ENCODE results near the gene KANK3.
A peak's percentile ranks its signal among the peaks of the same experiment; 100 is the strongest.
"Not testable (repeated sequence)": the region's sequence is repeated elsewhere in the genome, so short reads cannot be mapped to it uniquely, and the experiment has no call there.

KANK3 gene

DNA sequence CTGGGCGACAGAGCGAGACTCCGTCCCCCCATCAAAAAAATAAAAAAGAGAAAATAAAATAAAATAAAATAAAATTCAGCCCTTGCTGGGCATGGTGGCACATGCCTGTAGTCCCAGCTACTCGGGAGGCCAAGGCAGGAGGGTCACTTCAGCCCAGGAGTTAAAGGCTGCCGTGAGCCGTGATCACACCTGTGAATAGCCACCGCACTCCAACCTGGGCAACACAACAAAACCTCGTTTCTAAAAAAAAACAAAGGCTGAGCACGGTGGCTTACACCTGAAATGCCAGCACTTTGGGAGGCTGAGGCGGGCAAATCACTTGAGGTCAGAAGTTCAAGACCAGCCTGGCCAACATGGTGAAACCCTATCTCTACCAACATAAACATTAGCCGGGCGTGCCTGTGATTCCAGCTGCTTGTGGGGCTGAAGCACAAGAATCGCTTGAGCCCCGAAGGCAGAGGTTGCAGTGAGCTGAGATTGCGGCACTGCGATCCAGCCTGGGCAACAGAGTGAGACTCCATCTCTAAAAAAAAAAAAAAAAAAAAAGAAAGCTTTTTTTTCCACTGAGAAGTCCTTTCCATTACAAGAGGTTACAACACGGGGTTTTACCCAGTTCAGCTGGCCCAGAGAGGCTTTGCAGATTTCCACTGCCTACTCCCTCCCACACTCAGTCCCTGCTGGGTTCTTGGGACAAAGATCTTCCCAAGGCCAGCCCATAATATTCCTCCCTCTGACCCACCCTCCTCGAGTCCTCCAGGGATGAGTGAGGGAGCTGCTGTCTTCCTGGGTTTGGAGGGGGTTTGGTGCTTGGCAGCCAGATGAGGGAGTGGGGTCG is 27.3 kb upstream of the KANK3 start:
- DNase-seq: no peak

DNA sequence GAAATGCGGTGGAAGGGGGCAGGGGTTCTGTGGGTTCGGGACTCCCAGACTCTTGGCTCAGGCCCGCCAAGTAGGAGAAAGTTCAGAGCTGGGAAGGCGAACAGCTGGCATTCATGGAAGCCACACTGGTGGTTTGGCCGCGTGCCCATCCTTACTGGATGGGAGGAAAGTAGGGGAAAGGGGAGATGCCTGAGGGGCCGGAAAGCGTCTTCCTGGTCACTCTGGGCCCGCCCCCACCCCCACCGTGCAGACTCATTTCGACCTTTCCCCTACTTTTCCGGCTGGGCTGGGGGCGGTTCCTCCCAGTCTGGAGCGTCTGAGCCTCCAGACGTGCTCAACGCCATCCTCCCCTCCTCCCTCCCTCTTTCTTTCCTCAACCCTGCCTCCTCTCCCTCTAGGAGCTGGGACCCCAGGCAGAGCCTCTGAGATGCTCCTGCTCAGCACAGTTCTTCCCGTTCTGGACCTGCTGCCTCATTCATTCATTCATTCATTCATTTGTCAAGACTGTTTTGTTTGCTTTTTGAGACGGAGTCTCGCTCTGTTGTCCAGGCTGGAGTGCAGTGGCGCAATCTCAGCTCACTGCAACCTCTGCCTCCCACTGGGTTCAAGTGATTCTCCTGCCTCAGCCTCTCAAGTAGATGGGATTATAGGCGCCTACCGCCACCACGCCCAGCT is 24.4 kb upstream of the KANK3 start:
- DNase-seq: no peak

DNA sequence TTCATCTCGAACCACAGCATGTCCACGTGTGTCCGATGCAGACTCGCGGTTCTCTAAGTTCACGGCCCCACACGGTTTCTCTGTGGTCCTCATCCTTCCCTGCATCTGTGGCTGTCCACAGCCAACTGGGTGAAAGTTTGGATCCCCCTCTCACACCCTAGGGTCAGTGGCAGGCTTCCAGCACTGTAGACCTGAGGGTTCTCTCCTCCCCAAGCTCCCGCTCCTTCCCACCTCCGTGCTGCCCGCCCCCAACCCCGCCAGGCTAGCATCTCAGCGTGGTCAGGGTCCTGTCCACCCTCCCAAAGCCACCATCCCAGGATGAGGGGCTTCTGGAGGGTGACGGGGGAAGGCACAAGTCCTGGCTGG is 23.9 kb upstream of the KANK3 start:
- no peak for DNase-seq

DNA sequence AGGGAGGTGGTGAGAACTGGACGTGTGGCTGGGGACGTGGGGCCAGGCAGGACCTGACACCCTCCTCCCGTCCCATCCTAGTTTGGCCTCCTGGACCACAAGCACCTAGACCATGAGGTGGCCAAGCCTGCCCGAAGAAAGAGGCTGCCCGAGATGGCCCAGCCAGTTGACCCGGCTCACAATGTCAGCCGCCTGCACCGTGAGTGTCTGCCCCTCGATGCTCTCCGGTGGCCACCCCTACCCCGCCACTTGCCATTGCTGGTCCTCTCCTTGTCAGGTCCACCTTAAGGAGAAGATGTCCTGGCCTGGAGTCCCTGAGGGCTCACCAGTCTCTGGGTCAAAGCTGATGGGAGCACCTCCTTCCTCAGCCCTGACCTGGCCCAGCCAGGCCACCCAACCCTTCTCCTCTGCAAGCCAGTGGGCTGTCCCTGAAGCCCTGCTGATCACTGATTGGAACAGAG is 23.1 kb upstream of the KANK3 start:
- no peak for DNase-seq

DNA sequence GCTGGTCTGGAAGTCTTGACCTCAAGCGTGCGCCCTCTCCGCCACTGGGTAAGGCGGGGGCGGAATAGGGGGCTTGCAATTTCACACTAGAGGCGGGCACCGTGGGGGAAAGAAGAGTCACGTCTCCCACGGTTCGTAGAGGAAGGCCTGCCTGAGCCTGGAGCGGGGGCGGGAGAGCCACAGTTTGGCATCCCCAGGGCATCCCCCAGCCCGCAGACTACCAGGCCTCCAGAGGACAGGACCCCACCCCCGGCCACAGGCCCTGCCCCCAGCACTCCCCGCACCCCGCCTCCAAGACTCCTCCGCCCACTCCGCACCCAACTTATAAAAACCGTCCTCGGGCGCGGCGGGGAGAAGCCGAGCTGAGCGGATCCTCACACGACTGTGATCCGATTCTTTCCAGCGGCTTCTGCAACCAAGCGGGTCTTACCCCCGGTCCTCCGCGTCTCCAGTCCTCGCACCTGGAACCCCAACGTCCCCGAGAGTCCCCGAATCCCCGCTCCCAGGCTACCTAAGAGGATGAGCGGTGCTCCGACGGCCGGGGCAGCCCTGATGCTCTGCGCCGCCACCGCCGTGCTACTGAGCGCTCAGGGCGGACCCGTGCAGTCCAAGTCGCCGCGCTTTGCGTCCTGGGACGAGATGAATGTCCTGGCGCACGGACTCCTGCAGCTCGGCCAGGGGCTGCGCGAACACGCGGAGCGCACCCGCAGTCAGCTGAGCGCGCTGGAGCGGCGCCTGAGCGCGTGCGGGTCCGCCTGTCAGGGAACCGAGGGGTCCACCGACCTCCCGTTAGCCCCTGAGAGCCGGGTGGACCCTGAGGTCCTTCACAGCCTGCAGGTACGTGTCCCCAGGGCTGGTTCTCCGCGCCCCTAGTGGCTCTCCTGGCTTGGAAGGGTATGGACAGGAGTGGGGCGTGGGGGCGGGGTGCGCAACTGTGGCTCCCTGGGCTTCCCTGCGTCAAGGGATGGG is 21.0 kb upstream of the KANK3 start, which contains the start of gene ANGPTL4:
ANGPTL4 (plus strand) TSS at position 353 of the 969 bp plus-strand sequence; CDS start at position 520, 167 bp downstream.
- DNase-seq: peak; percentile 62

DNA sequence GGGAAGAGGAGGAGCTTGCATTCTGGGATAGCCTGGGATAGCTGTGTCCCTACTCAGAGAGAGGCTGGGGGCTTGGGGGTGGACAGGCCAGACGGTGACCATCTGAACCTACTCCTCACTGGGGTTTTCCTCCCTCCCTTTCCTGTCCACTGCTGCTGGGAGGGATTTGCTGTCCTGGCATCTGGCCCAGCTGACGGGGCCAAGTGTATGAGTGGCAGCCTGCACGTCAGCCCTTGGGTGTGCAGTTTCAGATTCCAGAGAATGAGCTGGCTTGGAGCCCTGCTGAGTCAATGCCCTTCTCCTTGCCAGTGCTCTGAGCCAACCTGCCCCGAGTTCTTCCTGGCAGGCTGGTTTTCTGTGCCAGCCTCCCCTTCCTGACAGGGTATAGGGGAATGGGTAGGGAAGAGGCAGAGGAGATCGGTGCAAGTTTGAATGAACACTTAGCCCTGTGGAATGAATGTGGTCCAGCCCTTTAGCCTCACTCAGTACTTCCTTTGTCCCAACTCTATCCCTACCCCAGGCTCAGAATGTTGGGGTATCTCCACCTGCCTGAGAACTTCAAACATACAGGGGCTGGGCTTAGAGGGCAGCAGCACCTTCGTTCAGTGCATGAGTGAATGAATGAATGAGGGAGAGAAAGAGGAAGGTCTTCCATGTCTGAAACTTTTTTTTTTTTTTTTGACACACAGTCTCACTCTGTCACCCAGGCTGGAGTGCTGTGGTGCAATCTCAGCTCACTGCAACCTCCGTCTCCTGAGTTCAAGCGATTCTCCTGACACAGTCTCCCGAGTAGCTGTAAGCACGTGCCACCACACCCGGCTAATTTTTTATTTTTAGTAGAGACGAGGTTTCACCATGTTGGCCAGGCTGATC is 19.1 kb upstream of the KANK3 start:
- no peak for DNase-seq

DNA sequence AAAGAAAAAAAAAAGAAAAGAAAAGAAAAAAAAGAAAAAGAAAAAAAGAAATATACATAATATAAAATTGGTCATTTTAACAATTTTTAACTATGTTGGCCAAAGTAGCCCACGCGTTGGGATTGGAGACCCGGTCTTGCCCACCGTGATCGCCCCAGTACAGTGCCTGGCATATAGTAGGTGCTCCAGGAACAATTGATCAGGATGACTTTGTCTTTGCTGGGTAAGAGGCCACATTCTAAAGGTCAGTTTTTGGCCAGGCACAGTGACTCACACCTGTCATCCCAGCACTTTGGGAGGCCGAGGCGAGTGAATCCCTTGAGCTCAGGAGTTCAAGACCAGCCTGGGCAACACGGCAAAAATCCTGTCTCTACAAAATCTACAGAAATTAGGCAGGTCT is 17.1 kb upstream of the KANK3 start:
- DNase-seq: no peak

DNA sequence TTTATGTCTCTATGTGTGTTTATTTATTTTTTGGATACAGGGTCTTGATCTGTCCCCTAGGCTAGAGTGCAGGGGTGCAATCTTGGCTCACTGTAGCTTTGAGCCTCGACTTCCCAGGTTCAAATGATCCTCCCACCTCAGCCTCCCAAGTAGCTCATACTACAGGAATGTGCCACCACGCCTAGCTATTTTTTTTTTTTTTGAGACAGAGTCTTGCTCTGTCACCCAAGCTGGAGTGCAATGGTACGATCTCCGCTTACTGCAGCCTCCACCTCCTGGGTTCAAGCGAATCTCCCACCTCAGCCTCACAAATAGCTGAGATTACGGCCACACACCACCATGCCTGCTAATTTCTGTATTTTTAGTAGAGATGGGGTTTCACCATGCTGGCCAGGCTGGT is 15.9 kb upstream of the KANK3 start:
- DNase-seq: no peak

DNA sequence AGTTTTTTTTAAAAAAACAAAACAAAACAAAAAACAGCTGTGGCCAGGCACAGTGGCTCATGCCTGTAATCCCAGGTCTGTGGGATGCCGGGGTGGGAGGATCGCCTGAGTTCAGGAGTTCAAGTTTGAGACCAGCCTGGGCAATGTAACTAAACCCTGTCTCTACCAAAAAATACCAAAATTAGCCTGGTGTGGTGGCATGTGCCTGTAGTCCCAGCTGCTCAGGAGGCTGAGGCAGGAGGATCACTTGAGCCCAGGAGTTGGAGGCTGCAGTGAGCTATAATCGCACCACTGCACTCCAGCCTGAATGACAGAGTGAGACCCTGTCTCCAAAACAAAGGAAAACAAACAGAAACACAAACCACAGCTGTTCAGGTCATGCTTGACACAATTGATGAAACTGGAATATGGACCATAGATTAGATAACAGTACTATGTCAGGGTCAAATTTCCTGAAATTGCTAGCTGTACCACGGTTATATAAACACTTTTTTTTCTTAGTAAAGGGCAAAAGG is 14.0 kb upstream of the KANK3 start:
- no peak for DNase-seq

DNA sequence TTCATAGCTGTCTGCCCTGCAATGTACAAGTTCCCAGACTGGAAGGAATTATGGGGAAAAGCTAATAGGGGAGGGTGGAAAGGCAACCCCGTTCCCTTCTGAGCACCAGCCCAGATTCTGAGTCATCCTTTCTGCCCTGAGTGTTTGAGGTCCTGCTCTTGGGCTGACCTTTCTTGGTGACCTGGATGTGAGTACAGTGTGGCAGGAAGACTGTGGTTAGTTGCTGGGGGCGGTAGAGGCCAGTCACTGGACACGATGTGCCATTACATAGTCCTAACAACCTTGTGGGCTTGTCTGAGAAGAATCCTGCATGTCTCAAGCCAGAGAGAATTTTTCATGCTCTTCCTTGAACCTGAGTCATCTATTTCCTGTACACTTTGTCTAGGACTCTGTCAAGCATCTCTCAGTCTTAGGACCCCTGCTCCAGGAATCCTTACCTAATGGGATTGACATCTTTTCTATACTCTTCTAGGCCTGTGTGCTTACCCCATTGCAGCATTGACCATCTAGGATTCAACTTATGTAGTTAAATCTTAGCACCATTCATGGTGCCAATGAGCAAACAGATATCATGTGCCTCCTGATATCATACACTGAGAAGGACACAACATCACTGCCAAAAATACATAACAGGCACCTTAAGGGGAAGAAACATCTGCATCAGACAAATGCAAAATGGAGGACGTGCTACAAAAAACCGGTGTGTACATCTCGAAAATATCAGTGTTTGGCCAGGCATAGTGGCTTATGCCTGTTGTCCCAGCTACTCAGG is 12.8 kb upstream of the KANK3 start:
- no peak for DNase-seq

DNA sequence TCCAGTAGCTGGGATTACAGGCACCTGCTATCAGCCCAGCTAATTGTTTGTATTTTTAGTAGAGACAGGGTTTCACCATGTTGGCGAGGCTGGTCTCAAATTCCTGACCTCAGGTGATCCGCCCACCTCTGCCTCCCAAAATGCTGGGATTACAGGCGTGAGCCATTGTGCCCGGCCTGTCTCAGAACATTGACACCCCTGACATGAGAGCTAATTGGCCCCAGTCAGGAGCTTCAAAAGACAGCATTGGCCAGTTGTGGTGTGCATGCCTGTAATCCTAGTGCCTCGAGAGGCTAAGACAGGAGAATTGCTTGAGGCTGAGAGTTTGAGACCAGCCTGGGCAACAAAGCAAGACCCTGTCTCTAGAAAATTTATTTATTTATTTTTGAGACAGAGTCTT is 9.8 kb upstream of the KANK3 start:
- not testable (repeated sequence) for DNase-seq

DNA sequence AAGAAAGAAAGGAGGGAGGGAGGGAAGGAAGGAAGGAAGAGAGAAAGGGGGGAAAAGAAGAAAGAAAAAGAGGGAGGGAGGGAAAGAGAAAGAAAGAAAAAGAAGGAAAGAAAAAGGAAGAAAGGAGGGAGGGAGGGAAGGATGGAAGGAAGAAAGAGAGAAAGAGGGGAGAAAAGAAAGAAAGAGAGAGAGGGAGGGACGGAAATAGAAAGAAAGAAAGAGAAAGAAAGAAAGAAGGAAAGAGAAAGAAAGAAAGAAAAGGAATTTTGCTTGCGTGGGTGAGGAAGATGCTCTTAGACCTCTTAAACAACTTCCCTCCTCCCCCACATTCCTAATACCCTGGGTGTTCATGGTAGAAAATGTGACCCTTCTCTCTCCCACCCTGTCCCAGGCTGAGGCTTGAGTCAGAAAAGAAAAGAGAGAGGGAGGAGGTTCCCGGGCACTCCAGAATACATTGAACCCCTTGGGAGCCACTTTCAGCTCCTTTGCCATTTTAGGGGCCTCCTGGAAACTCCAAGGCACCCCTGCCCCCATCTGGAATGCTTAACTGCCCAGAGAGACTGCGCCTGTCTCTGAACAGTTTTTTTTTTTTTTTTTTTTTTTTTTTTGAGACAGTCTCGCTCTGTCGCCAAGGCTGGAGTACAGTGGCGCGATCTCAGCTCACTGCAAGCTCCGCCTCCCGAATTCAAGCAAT is 9.2 kb upstream of the KANK3 start:
- DNase-seq: no peak

DNA sequence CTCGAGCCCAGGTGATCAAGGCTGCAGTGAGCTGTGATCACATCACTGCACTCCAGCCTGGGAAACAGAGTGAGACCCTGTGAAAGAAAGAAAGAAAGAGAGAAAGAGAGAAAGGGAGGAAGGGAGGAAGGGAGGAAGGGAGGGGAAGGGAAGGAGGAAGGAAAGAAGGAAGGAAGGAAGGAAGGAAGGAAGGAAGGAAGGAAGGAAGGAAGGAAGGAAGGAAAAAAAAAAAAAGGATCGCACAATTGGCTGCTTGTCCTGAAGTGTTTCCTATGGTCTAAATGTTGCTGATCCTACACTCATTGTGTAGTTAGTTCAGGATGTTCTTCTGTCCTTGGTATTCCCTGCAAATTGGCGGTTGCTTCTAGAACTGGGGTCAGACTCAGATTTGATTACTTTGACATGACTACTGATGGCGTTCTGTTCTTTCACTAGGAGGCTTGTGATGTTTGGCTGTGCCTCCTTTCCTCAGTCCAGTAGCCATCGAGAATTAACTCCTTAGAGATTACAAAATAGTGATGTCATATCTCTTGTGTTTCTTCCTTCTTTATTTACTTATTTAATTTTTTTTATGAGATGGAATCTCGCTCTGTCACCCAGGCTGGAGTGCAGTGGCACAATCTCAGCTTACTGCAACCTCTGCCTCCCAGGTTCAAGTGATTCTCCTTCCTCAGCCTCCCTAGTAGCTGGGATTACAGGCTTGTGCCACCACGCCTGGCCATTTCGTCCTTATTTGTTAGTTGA is 6.7 kb upstream of the KANK3 start:
- DNase-seq: not testable (repeated sequence)

DNA sequence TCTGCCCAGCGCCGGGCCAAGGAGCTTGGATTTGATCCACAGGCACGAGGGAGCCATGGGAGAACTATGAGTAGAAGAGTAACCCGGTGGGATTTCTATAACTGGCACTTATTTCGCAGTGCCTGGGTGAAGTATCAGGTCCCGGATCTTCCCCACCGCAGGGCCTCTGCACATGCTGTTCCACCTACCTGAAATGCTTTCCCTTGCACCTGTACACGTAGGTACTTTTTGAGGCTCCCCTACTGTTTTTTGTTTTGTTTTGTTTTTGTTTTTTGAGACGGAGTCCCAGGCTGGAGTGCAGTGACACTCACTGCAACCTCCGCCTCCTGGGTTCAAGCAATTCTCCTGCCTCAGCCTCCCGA is 402 bp upstream of the KANK3 start:
- DNase-seq: no peak

DNA sequence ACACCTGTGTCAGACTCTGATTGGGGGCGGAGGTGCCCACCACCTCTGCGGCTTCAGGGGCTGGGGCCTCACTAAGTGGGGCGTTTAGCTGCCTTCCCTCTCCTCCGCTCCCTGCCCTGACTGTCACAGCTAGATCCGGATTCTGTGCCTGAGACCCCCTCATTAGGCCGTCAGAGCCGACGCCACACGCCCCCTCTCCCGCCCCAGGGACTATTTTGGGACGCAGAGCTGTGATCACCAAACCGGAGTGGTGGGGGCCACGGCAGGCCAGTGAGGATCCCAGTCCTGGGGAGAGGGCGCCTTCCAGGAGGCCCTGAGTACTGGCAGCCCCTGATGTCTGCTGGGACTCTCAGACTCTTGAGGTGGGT is 762 bp downstream of the KANK3 start:
- no peak for DNase-seq

DNA sequence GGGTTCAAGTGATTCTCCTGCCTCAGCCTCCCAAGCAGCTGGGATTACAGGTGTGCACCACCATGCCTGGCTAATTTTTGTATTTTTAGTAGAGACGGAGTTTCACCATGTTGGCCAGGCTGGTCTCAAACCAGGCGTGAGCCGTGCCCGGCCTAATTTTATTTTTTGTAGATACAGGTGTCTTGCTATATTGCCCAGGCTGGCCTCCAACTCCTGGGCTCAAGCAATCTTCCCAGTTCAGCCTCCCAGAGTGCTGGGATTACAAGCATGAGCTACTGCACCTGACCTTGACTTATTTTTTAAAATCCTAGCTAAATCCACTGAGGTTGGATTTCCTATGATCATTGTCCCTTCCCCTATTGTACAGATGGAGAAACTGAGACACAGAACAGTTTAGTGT is 1.6 kb downstream of the KANK3 start:
- DNase-seq: not testable (repeated sequence)

DNA sequence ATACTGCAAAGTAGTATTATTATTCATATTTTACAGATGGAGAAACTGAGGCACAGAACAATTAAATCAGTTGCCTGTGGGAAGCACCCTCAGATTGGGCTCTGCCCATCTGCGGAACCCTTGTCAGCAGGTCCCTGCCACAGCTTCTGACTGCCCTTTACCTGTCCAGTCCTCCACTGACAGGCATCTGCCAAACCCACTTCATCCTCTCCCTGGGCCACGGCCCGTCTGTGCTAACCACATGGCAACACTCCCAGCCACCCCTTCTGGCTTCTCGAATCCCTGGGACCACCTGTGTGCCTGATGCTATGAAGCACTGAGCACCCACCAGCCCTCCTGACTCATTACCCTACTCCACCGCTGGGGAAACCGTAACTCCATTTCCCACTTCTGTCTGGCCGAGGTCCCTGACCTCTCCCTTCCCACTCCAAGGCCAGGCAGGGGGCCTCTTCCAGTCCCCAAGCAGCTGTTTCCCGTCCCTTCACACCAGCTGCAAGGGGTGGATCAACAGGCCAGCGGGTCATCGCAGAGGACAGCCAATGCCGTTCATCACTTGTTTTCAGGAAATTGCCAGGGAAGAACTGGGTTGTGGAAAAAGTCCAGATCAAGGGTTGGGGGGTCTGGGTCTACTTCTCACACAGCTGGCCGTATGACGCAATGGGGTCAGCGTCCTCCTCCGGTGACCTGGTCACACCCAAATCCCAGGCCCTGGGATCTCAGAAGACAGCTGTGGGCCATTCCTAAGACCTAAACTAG is 2.5 kb downstream of the KANK3 start:
- DNase-seq: no peak

DNA sequence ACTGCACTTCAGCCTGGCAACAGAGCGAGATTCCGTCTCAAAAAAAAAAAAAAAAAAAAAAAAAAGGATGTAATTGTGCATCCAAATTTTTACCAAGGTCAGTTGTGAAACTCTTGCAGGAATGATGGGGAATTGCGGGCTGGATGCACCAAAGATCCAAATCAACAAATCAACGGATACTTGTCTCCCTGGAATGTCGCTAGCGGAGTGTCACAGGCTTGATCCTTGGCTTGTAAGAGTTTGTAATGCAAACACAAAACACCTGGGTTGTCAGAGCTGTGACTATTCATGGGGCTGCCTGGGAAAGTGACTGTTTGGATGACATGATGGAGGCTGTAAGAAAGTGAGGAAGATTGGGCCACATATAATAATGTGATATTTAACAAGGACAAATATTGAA is 4.2 kb downstream of the KANK3 start:
- no peak for DNase-seq

DNA sequence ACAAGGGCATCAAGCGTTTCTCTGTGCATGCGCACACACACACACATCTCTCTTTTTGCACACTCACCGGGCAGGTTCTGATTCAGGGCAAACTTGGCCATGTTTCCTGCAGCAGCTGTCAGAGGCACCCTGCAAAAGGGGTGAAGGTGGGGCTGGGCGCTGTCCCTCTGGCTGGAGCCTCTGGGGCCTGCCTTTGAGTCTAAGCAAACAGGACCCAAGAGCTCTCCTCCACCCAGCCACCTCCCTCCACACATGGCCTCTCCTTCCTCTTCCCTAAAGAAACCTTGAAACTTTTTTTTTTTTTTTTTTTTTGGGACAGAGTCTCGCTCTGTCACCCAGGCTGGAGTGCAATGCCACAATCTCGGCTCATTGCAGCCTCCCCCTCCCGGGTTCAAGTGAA is 5.3 kb downstream of the KANK3 start:
- DNase-seq: no peak
